HEK293T (cell line): Measurements from ENCODE around the gene LMF1.
A peak's percentile ranks its signal among the peaks of the same experiment; 100 is the strongest.

ENCODE experiments used
- CTCF ChIA-PET: fragments of 350-600 bp; formaldehyde crosslinking; extraction: SDS; loops from one replicate; lab custom pipeline; 2021; ENCODE audit warnings: antibody characterized with exemption, inconsistent platforms; lab: Yijun Ruan, JAX
- POLR2A ChIA-PET: fragments of 350-600 bp; formaldehyde crosslinking; extraction: SDS; loops from one replicate; lab custom pipeline; 2020; ENCODE audit warnings: antibody characterized with exemption, inconsistent platforms; lab: Yijun Ruan, JAX
- DNase-seq: peaks from one replicate; pipeline ENCODE4 v3.0.0; 2012; ENCODE audit warnings: mixed read lengths; ENCODE audit errors: extremely low spot score
- ARNT ChIP-seq: fragments of 450-650 bp; IDR thresholded peaks from 2 replicates; pipeline ENCODE4 v1.6.1; 2017; ENCODE audit warnings: mild to moderate bottlenecking
- BHLHE40 ChIP-seq: fragments of 450-650 bp; IDR thresholded peaks from 2 replicates; pipeline ENCODE4 v1.6.1; 2016; ENCODE audit warnings: mild to moderate bottlenecking, moderate library complexity, borderline replicate concordance
- CTBP1 ChIP-seq: fragments of 450-650 bp; IDR thresholded peaks from 2 replicates; pipeline ENCODE4 v1.6.1; 2016; ENCODE audit warnings: borderline replicate concordance
- ELF4 ChIP-seq: fragments of 450-650 bp; IDR thresholded peaks from 2 replicates; pipeline ENCODE4 v1.6.1; 2017; ENCODE audit warnings: antibody characterized with exemption
- FOXA1 ChIP-seq: fragments of 450-650 bp; IDR thresholded peaks from 2 replicates; pipeline ENCODE4 v1.6.1; 2016; ENCODE audit warnings: mild to moderate bottlenecking
- FOXK2 ChIP-seq: fragments of 450-650 bp; IDR thresholded peaks from 2 replicates; pipeline ENCODE4 v1.6.1; 2016; ENCODE audit warnings: mild to moderate bottlenecking
- FOXM1 ChIP-seq: fragments of 450-650 bp; IDR thresholded peaks from 2 replicates; pipeline ENCODE4 v1.6.1; 2017; ENCODE audit warnings: mild to moderate bottlenecking, borderline replicate concordance
- HDGF ChIP-seq: fragments of 450-650 bp; IDR thresholded peaks from 2 replicates; pipeline ENCODE4 v1.6.1; 2017; ENCODE audit warnings: antibody characterized with exemption, borderline replicate concordance
- L3MBTL2 ChIP-seq: fragments of 450-650 bp; conservative IDR thresholded peaks from 2 replicates; pipeline ENCODE4 v1.6.1; 2016; ENCODE audit warnings: mild to moderate bottlenecking
- LEF1 ChIP-seq: fragments of 450-650 bp; IDR thresholded peaks from 2 replicates; pipeline ENCODE4 v1.6.1; 2017; ENCODE audit warnings: mild to moderate bottlenecking, borderline replicate concordance
- NFRKB ChIP-seq: fragments of 450-650 bp; IDR thresholded peaks from 2 replicates; pipeline ENCODE4 v1.6.1; 2016; ENCODE audit warnings: mild to moderate bottlenecking, moderate library complexity
- SP1 ChIP-seq: fragments of 450-650 bp; IDR thresholded peaks from 2 replicates; pipeline ENCODE4 v1.6.1; 2017
- SUZ12 ChIP-seq: fragments of 450-650 bp; IDR thresholded peaks from 2 replicates; pipeline ENCODE4 v1.6.1; 2016; ENCODE audit warnings: mild to moderate bottlenecking
- TARDBP ChIP-seq: fragments of 450-650 bp; IDR thresholded peaks from 2 replicates; pipeline ENCODE4 v1.6.1; 2016
- ZNF384 ChIP-seq: fragments of 450-650 bp; IDR thresholded peaks from 2 replicates; pipeline ENCODE4 v1.6.1; 2016
- TF ChIP-seq, protein P1 (sequence below): fragments of 450-650 bp; IDR thresholded peaks from 2 replicates; pipeline ENCODE4 v1.6.1; 2016

The LMF1 gene

DNA sequence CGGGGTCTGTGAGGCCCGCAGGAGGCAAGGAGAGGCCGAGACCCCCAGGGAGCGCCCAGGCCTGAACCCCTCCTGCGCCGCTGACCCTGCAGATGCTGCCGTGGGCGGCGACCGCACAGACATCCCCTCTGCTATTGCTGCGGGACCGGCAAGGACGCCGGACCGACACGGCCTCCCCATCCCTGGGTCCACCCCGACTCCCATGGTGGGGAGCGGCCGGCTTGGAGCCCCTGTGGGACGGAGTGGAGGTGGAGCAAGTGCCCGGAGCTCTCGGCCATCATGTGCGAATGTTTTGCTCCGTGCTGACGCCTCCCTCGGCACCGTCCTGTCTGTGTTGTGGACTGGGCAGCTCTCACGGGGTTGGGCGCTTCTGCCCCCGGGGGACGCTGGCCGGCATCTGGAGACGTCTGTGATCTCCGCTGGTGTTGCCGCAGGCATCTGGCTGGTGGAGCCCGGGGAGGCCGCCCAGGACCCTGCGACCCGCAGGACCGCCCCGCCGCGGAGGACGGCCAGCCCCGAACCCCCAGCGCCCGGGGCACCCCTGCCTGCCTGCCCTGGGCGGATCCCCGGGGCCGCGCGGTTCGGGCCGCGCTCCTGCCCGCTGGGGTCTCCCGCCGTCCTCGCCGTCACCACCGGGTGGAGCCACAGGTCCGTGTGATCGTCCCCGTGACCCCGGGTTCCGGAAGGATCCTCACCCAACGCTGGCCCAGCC lies 157.4 kb downstream of the LMF1 start:
- CTCF ChIA-PET: no interaction called here
- POLR2A ChIA-PET: no interaction called here

DNA sequence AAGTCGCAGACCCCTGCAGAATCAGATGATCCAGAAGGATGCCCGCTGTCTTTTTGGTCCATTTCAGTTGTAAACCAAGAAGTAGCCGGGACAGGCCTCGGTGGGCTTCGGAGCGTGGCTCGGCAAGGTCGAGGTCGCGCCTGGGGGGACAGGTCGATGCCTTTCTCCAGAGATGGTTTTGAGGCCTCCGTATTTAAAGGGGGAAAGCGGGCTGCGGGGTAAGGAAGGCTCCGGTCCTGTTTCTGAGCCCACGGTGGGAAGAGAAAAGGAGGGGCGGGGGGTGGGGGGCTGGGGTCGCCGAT lies 162.7 kb downstream of the LMF1 start:
- CTCF ChIA-PET: interaction anchor here (0.5 kb wide), 1 partner anchor 898 kb away, joined by 3 read pairs; the partner anchor contains the start of gene MAPK8IP3

More for the DNA sequence above, 157.4 kb downstream of the LMF1 start:
- DNase-seq: peak; percentile 81
- no peak for TF ChIP-seq SP1
- no peak for TF ChIP-seq ELF4
- no peak for TF ChIP-seq ZNF384
- TF ChIP-seq L3MBTL2: no peak
- no peak for TF ChIP-seq BHLHE40
- no peak for TF ChIP-seq FOXM1
- no peak for TF ChIP-seq FOXK2
- no peak for TF ChIP-seq HDGF
- no peak for TF ChIP-seq ARNT
- no peak for TF ChIP-seq CTBP1
- no peak for TF ChIP-seq LEF1
- no peak for TF ChIP-seq NFRKB
- TF ChIP-seq, protein P1, sequence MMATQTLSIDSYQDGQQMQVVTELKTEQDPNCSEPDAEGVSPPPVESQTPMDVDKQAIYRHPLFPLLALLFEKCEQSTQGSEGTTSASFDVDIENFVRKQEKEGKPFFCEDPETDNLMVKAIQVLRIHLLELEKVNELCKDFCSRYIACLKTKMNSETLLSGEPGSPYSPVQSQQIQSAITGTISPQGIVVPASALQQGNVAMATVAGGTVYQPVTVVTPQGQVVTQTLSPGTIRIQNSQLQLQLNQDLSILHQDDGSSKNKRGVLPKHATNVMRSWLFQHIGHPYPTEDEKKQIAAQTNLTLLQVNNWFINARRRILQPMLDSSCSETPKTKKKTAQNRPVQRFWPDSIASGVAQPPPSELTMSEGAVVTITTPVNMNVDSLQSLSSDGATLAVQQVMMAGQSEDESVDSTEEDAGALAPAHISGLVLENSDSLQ: no peak

DNA sequence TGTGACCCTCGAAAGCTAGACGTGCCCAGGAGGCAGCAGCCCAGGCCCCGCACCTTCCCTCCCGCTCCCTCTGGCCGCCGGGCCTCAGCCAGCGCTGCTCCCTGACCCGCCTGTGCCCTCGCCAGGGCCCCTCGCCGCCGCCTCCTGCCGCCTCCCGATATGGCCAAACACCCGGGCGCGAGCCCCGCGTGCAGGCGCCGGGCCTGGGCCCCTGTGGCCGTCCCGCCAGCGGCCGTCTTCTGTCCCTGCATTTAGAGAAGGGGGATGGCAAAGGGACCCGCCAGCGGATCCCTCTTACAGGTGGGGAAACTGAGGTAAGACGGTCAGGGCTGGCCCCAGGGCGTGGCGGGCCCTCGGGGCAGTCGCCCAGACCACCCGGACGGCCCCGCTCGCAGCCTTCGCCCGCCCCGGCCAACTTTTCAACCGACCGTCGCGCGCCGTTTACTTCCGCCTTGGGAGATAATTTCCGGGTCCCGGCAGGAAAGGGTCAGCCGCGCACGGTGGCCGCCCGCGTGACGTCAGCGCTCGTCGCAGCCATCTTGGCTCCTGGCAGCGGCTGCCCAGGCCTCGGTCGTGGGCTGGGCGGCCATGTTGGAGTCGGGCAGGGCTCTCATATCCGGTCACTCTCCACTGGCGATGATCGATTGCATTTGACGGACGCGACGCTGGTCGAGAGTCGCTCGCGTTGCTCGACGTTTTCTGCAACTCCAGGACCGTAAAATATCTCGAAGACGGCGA lies 163.3 kb downstream of the LMF1 start:
- POLR2A ChIA-PET: interaction anchor here (1.0 to 1.1 kb wide), 2 partner anchors 19 to 92 kb away, joined by 3 to 9 read pairs; partner anchors contain the start of genes CHTF18 and RPUSD1
- CTCF ChIA-PET: no interaction called here
- TF ChIP-seq ARNT (no peak), ZNF384 (no peak), SUZ12 (no peak), FOXM1 (no peak), TARDBP (no peak), FOXA1 (no peak), CTBP1 (no peak), HDGF (no peak), BHLHE40 (no peak), NFRKB (no peak), L3MBTL2 (peak; percentile 88), ELF4 (peak; percentile 91), LEF1 (no peak), SP1 (no peak), FOXK2 (no peak)
- TF ChIP-seq, protein P1: peak; percentile 94
- DNase-seq: peak; percentile 96

More for the DNA sequence above, 162.7 kb downstream of the LMF1 start:
- no peak for TF ChIP-seq TARDBP
- TF ChIP-seq ZNF384: no peak
- TF ChIP-seq FOXM1: no peak
- TF ChIP-seq ELF4: no peak
- no peak for TF ChIP-seq FOXA1
- no peak for TF ChIP-seq LEF1
- no peak for TF ChIP-seq CTBP1
- no peak for TF ChIP-seq SUZ12
- no peak for TF ChIP-seq SP1
- TF ChIP-seq BHLHE40: no peak
- no peak for TF ChIP-seq ARNT
- TF ChIP-seq L3MBTL2: no peak
- TF ChIP-seq NFRKB: no peak
- TF ChIP-seq FOXK2: no peak
- no peak for TF ChIP-seq HDGF
- TF ChIP-seq, protein P1: no peak
- POLR2A ChIA-PET: no interaction called here
- DNase-seq: no peak

DNA sequence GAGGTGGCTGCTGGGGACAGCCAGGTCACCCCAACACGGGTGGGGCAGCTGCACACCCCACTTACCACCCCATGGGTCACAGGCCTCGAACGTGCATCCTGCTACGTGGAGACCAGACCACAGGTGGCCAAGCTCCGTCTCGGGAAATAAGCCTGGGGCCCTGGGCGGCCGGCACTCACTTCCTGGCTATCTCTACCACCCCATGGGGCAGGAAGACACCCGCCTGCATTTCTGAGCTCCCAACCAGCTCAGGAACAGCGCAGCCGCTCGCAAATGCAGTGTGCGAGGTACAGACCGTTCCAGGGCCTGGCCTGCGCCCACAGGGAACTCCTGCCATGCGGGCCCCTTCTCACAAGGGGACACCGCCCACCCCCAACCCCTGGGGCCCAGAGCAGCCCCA lies 165.3 kb downstream of the LMF1 start:
- ChIA-PET CTCF (interaction anchor here (1.3 kb wide), 1 partner anchor 86 kb away, joined by 4 read pairs; no protein-coding TSS in a partner anchor), POLR2A (interaction anchor here (1.8 kb wide), 1 partner anchor 10 kb away, joined by 5 read pairs; no protein-coding TSS in a partner anchor)
- DNase-seq: no peak
- TF ChIP-seq L3MBTL2 (no peak), NFRKB (no peak), SP1 (no peak), FOXK2 (no peak), ARNT (no peak)

DNA sequence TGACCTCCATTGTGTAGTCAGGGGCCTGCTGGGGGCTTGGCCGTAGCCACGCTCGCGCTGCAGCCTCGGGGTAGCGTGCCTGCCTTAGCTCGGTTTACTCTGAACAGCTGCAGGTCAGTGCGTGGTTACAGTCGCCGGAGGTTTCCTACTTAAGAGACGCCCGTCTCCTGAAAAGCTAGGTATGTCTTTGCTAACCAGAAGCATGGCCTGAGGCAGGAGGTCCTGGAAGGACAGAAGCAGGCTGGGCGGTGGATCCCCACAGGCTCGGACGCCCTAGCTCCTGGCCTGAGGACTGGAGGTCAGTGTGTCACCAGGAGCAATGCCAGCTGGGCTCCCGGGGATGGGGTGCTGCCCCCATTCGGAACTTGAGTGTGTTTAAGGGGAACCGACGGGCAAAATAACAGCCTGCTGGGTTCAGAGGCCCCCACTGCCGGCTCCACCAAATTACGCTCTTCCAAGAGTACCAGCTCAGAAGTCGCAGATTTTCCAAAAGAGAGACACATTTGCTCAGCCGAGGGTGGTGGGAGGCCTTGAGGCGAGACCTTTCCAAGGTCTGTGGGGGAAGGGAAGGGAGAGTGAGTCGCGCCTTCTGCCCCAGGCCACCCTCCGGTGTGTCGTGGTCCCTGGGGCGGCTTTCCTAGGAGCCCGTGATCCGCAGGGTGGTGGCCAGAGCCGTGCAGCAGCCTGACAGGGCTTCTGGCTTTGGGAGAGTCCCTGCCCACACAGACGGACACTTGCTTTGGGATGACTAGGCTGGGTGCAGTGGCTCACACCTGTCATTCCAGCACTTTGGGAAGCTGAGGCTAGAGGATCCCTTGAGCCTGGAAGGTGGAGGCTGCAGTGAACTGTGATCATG lies 166.4 kb downstream of the LMF1 start:
- ChIA-PET CTCF (interaction anchor here (1.1 to 1.3 kb wide), 2 partner anchors 83 to 85 kb away, joined by 4 read pairs; partner anchors contain the start of gene ANTKMT), POLR2A (interaction anchor here (1.0 to 1.9 kb wide), 3 partner anchors 9 to 16 kb away, joined by 3 to 9 read pairs (median 5); partner anchors contain the start of genes CHTF18 and RPUSD1)
- TF ChIP-seq BHLHE40 (no peak), NFRKB (no peak), HDGF (no peak), ARNT (no peak), TARDBP (no peak), CTBP1 (no peak), SP1 (no peak), SUZ12 (no peak), L3MBTL2 (no peak), FOXA1 (no peak), ZNF384 (no peak), FOXM1 (no peak), ELF4 (no peak), LEF1 (no peak), FOXK2 (no peak)
- TF ChIP-seq, protein P1: no peak
- no peak for DNase-seq
